Endothelial cell of umbilical vein (primary cell): Measurements from ENCODE around the gene OR2L2.

Source experiments
- CTCF ChIP-seq, 2 donors: IDR thresholded peaks; 1 replicate in 1 of 2; 2 replicates in 1 of 2; pipeline ENCODE4 v1.5.1; 2011; ENCODE audit warnings: low read length in 2 of 2, mild to moderate bottlenecking in 2 of 2, moderate library complexity in 2 of 2, control low read depth in 1 of 2, inconsistent platforms in 1 of 2, low read depth in 1 of 2; ENCODE audit not compliant: insufficient read depth in 1 of 2; ENCODE audit errors: extremely low read depth in 1 of 2
- EZH2 ChIP-seq: IDR thresholded peaks from 2 replicates; pipeline ENCODE4 v1.6.1; 2012; ENCODE audit warnings: borderline replicate concordance, low read depth, mild to moderate bottlenecking, moderate library complexity, low read length, inconsistent platforms; ENCODE audit not compliant: severe bottlenecking
- FOS ChIP-seq: IDR thresholded peaks from 2 replicates; pipeline ENCODE4 v1.6.1; 2011; ENCODE audit warnings: mild to moderate bottlenecking, low read length, moderate library complexity, borderline replicate concordance; ENCODE audit not compliant: insufficient read depth
- JUN ChIP-seq: IDR thresholded peaks from 2 replicates; pipeline ENCODE4 v1.6.1; 2011; ENCODE audit warnings: borderline replicate concordance, low read depth; ENCODE audit not compliant: insufficient read length, insufficient read depth

DNA sequence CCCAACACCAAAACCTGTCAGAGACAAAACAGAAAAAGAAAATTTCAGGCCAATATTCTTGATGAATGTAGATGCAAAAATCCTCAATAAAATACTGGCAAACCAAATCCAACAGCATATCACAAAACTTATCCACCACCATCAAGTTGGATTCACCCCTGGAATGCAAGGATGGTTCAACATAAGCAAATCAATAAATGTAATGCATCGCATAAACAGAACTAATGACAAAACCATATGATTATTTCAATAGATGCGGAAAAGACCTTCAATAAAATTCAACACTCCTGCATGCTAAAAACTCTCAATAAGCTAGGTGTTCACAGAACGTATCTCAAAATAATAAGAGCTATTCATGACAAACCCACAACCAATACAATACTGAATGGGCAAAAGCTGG is 20.2 kb upstream of the OR2L2 start:
- no peak for TF ChIP-seq CTCF (IDR thresholded peaks at IDR 0.05; ENCODE audit: extremely low read depth in 1 of 2, insufficient read depth in 1 of 2, low read depth in 1 of 2, low read length in 2 of 2)
- TF ChIP-seq JUN, result no peak
- TF ChIP-seq EZH2, result no peak
- no peak for TF ChIP-seq FOS
